HL-60 (cell line): ENCODE measurements around the gene CERS1.

ENCODE experiments used
- DNase-seq, 2 experiments: peaks; one replicate each; pipeline ENCODE4 v3.0.0-alpha.2; 2010 to 2020; ENCODE audit warnings: low read depth in 1 of 2, low spot score in 1 of 2
- H3K27ac ChIP-seq: fragments of 250-450 bp; sonication (Bioruptor Pico); replicated peaks from 2 replicates; pipeline ENCODE4 v1.5.1; 2020; ENCODE audit warnings: mild to moderate bottlenecking, moderate library complexity
- H3K27me3 ChIP-seq: fragments of 250-450 bp; sonication (Bioruptor Pico); 2 replicates; pipeline ENCODE4 v1.5.1; 2021; ENCODE audit warnings: mild to moderate bottlenecking, moderate library complexity; ENCODE audit not compliant: insufficient read depth, poor library complexity, severe bottlenecking
- H3K4me3 ChIP-seq: replicated peaks from 2 replicates; pipeline ENCODE4 v1.5.1; 2011; ENCODE audit warnings: mild to moderate bottlenecking, control low read depth, low read length; ENCODE audit not compliant: insufficient read depth
- CTCF ChIP-seq: IDR thresholded peaks from one replicate; pipeline ENCODE4 v1.5.1; 2011; ENCODE audit warnings: low read length, control low read depth, inconsistent platforms; ENCODE audit not compliant: insufficient read depth
- GABPA ChIP-seq: IDR thresholded peaks from 2 replicates; pipeline ENCODE4 v1.6.1; 2012; ENCODE audit warnings: low read depth
- POLR2AphosphoS5 ChIP-seq: IDR thresholded peaks from 2 replicates; pipeline ENCODE4 v1.6.1; 2012; ENCODE audit warnings: low read depth
- REST ChIP-seq: IDR thresholded peaks from 2 replicates; pipeline ENCODE4 v1.6.1; 2012; ENCODE audit warnings: low read depth; ENCODE audit not compliant: insufficient replicate concordance
- SPI1 ChIP-seq: IDR thresholded peaks from 2 replicates; pipeline ENCODE4 v1.6.1; 2012; ENCODE audit warnings: low read depth, mild to moderate bottlenecking, borderline replicate concordance

Gene CERS1

GRCh38 chr19:18883526-18884304 lies 12.2 kb downstream of the CERS1 start:
- no peak overlapping the region for H3K27ac ChIP-seq
- no peak overlapping the region for H3K4me3 ChIP-seq
- no peak for DNase-seq
- TF ChIP-seq REST (no peak), CTCF (no peak), POLR2AphosphoS5 (no peak), SPI1 (no peak), GABPA (no peak)
- no peaks in the 10 kb centered on the region for H3K27me3 ChIP-seq

- H3K27ac ChIP-seq: no peak overlapping the region
- H3K4me3 ChIP-seq: no peak overlapping the region
- no peak for TF ChIP-seq GABPA
- no peak for TF ChIP-seq REST
- no peak for TF ChIP-seq SPI1
- no peak for TF ChIP-seq CTCF
- TF ChIP-seq POLR2AphosphoS5: no peak
- H3K27me3 ChIP-seq: no peaks in the 10 kb centered on the region
- DNase-seq: no peak
Observed at GRCh38 chr19:18881491-18881890, 14.5 kb downstream of the CERS1 start.

- TF ChIP-seq CTCF (no peak), SPI1 (no peak), GABPA (no peak), REST (no peak), POLR2AphosphoS5 (no peak)
- DNase-seq: peak in 1 of 2 experiments; percentile 34
- Histone ChIP-seq H3K27me3 (no peaks in the 10 kb centered on the region), H3K27ac (no peak overlapping the region), H3K4me3 (no peak overlapping the region)
Observed at GRCh38 chr19:18879579-18880373, 16.2 kb downstream of the CERS1 start.
